Measurements from ENCODE around the gene KCNK13.
A peak's percentile ranks its signal among the peaks of the same experiment; 100 is the strongest.

KCNK13 gene

GRCh38 chr14:90111895-90112534, 50.2 kb downstream of the KCNK13 start:
- no peak for FAIRE-seq
- no peak for DNase-seq (ENCODE audit: insufficient read length, low spot score)
- TF ChIP-seq PAX5 (IDR thresholded peaks at IDR 0.05; ENCODE audit: insufficient read depth, low read length, severe bottlenecking) (no peak), TAF1 (IDR thresholded peaks at IDR 0.05; ENCODE audit: low read depth, low read length) (no peak), POU2F2 (IDR thresholded peaks at IDR 0.05; ENCODE audit: low read depth, low read length) (no peak), POLR2A (IDR thresholded peaks at IDR 0.05; ENCODE audit: low read depth, low read length) (no peak), POLR2AphosphoS5 (IDR thresholded peaks at IDR 0.05; ENCODE audit: low read depth, low read length) (no peak), SPI1 (IDR thresholded peaks at IDR 0.05; ENCODE audit: low read depth, low read length) (no peak)

- TF ChIP-seq PAX5 (IDR thresholded peaks at IDR 0.05; ENCODE audit: insufficient read depth, low read length, severe bottlenecking), result no peak
- TF ChIP-seq SPI1 (IDR thresholded peaks at IDR 0.05; ENCODE audit: low read depth, low read length), result no peak
- TF ChIP-seq POU2F2 (IDR thresholded peaks at IDR 0.05; ENCODE audit: low read depth, low read length), result no peak
- no peak for TF ChIP-seq POLR2AphosphoS5 (IDR thresholded peaks at IDR 0.05; ENCODE audit: low read depth, low read length)
- FAIRE-seq (no peak), DNase-seq (ENCODE audit: insufficient read length, low spot score) (no peak)
Measured at GRCh38 chr14:90114554-90114953, 52.8 kb downstream of the KCNK13 start.

GRCh38 chr14:90115780-90116179, 54.0 kb downstream of the KCNK13 start:
- no peak for DNase-seq (ENCODE audit: insufficient read length, low spot score)
- no peak for FAIRE-seq
- no peak for TF ChIP-seq POLR2AphosphoS5 (IDR thresholded peaks at IDR 0.05; ENCODE audit: low read depth, low read length)
- TF ChIP-seq PAX5 (IDR thresholded peaks at IDR 0.05; ENCODE audit: insufficient read depth, low read length, severe bottlenecking), result no peak

- no peak for DNase-seq (ENCODE audit: insufficient read length, low spot score)
- TF ChIP-seq PAX5 (IDR thresholded peaks at IDR 0.05; ENCODE audit: insufficient read depth, low read length, severe bottlenecking), result no peak
- no peak for TF ChIP-seq TAF1 (IDR thresholded peaks at IDR 0.05; ENCODE audit: low read depth, low read length)
- TF ChIP-seq SPI1 (IDR thresholded peaks at IDR 0.05; ENCODE audit: low read depth, low read length), result no peak
- no peak for TF ChIP-seq POLR2AphosphoS5 (IDR thresholded peaks at IDR 0.05; ENCODE audit: low read depth, low read length)
- TF ChIP-seq POLR2A (IDR thresholded peaks at IDR 0.05; ENCODE audit: low read depth, low read length), result no peak
- no peak for TF ChIP-seq POU2F2 (IDR thresholded peaks at IDR 0.05; ENCODE audit: low read depth, low read length)
- no peak for FAIRE-seq
Measured at GRCh38 chr14:90116444-90116843, 54.6 kb downstream of the KCNK13 start.

GRCh38 chr14:90118027-90118426, 56.2 kb downstream of the KCNK13 start:
- TF ChIP-seq POU2F2 (IDR thresholded peaks at IDR 0.05; ENCODE audit: low read depth, low read length), result no peak
- TF ChIP-seq TAF1 (IDR thresholded peaks at IDR 0.05; ENCODE audit: low read depth, low read length), result no peak
- no peak for TF ChIP-seq POLR2AphosphoS5 (IDR thresholded peaks at IDR 0.05; ENCODE audit: low read depth, low read length)
- no peak for TF ChIP-seq SPI1 (IDR thresholded peaks at IDR 0.05; ENCODE audit: low read depth, low read length)
- TF ChIP-seq PAX5 (IDR thresholded peaks at IDR 0.05; ENCODE audit: insufficient read depth, low read length, severe bottlenecking), result no peak
- no peak for TF ChIP-seq POLR2A (IDR thresholded peaks at IDR 0.05; ENCODE audit: low read depth, low read length)
- no peak for DNase-seq (ENCODE audit: insufficient read length, low spot score)
- no peak for FAIRE-seq

- FAIRE-seq (peak; percentile 38), DNase-seq (ENCODE audit: insufficient read length, low spot score) (no peak)
- no peak for TF ChIP-seq POU2F2 (IDR thresholded peaks at IDR 0.05; ENCODE audit: low read depth, low read length)
- no peak for TF ChIP-seq SPI1 (IDR thresholded peaks at IDR 0.05; ENCODE audit: low read depth, low read length)
- no peak for TF ChIP-seq PAX5 (IDR thresholded peaks at IDR 0.05; ENCODE audit: insufficient read depth, low read length, severe bottlenecking)
- no peak for TF ChIP-seq POLR2AphosphoS5 (IDR thresholded peaks at IDR 0.05; ENCODE audit: low read depth, low read length)
- TF ChIP-seq TAF1 (IDR thresholded peaks at IDR 0.05; ENCODE audit: low read depth, low read length), result no peak
- TF ChIP-seq POLR2A (IDR thresholded peaks at IDR 0.05; ENCODE audit: low read depth, low read length), result no peak
Measured at GRCh38 chr14:90126260-90126659, 64.5 kb downstream of the KCNK13 start.

GRCh38 chr14:90132821-90133570, 71.2 kb downstream of the KCNK13 start:
- no peak for TF ChIP-seq TAF1 (IDR thresholded peaks at IDR 0.05; ENCODE audit: low read depth, low read length)
- TF ChIP-seq POLR2A (IDR thresholded peaks at IDR 0.05; ENCODE audit: low read depth, low read length), result no peak
- TF ChIP-seq POU2F2 (IDR thresholded peaks at IDR 0.05; ENCODE audit: low read depth, low read length), result no peak
- TF ChIP-seq POLR2AphosphoS5 (IDR thresholded peaks at IDR 0.05; ENCODE audit: low read depth, low read length), result no peak
- no peak for TF ChIP-seq SPI1 (IDR thresholded peaks at IDR 0.05; ENCODE audit: low read depth, low read length)
- no peak for TF ChIP-seq PAX5 (IDR thresholded peaks at IDR 0.05; ENCODE audit: insufficient read depth, low read length, severe bottlenecking)
- FAIRE-seq, result no peak
- no peak for DNase-seq (ENCODE audit: insufficient read length, low spot score)

- no peak for TF ChIP-seq PAX5 (IDR thresholded peaks at IDR 0.05; ENCODE audit: insufficient read depth, low read length, severe bottlenecking)
- TF ChIP-seq POLR2AphosphoS5 (IDR thresholded peaks at IDR 0.05; ENCODE audit: low read depth, low read length), result no peak
- TF ChIP-seq TAF1 (IDR thresholded peaks at IDR 0.05; ENCODE audit: low read depth, low read length), result no peak
- TF ChIP-seq POLR2A (IDR thresholded peaks at IDR 0.05; ENCODE audit: low read depth, low read length), result no peak
- TF ChIP-seq POU2F2 (IDR thresholded peaks at IDR 0.05; ENCODE audit: low read depth, low read length), result no peak
- no peak for TF ChIP-seq SPI1 (IDR thresholded peaks at IDR 0.05; ENCODE audit: low read depth, low read length)
- no peak for DNase-seq (ENCODE audit: insufficient read length, low spot score)
- no peak for FAIRE-seq
Measured at GRCh38 chr14:90136904-90137303, 75.1 kb downstream of the KCNK13 start.

GRCh38 chr14:90137807-90138206, 76.0 kb downstream of the KCNK13 start:
- DNase-seq (ENCODE audit: insufficient read length, low spot score) (no peak), FAIRE-seq (no peak)
- TF ChIP-seq SPI1 (IDR thresholded peaks at IDR 0.05; ENCODE audit: low read depth, low read length) (no peak), PAX5 (IDR thresholded peaks at IDR 0.05; ENCODE audit: insufficient read depth, low read length, severe bottlenecking) (no peak), POLR2A (IDR thresholded peaks at IDR 0.05; ENCODE audit: low read depth, low read length) (no peak), TAF1 (IDR thresholded peaks at IDR 0.05; ENCODE audit: low read depth, low read length) (no peak), POLR2AphosphoS5 (IDR thresholded peaks at IDR 0.05; ENCODE audit: low read depth, low read length) (no peak), POU2F2 (IDR thresholded peaks at IDR 0.05; ENCODE audit: low read depth, low read length) (no peak)
